GM21529 (cell line): Measurements from ENCODE around the gene CAMSAP1.
"Not testable (repeated sequence)": the region's sequence is repeated elsewhere in the genome, so short reads cannot be mapped to it uniquely, and the experiment has no call there.

ENCODE experiments used
- ATAC-seq: cut with Tn5 transposase; IDR thresholded peaks from one replicate; pipeline ENCODE4 v1.9.1; 2021; ENCODE audit not compliant: unreplicated experiment

The CAMSAP1 gene

DNA sequence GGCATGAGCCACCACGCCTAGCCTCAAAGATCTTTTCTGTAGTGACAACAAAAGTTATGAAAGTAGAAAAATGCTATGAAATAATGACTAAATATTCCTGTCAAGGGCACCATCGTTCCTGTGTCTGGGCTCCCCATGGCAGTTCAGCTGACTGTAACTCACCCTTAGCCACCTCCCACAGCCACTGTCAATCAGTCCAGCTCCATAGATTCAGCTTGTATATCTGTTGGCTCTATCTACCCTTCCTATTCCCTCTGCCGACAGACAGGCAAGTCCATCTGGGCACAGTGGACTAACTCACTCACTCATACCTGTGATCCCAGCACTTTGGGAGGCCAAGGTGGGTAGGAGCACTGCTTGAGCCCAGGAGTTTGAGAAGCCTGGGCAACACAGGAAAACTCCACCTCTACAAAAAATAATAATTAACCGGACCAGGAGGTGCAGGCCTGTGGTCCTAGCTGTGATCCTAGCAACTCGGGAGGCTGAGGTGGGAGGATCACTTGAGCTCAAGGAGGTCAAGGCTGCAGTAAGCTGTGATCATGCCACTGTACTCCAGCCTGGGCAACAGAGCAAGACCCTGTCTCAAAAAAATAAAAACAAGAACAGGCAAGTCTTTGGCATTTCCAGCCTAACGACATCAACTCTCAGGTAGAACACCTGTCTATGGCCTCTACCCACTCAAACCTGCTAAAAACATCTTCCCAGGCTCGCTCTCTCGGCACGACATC lies 6.2 kb downstream of the CAMSAP1 start:
- no peak for ATAC-seq

DNA sequence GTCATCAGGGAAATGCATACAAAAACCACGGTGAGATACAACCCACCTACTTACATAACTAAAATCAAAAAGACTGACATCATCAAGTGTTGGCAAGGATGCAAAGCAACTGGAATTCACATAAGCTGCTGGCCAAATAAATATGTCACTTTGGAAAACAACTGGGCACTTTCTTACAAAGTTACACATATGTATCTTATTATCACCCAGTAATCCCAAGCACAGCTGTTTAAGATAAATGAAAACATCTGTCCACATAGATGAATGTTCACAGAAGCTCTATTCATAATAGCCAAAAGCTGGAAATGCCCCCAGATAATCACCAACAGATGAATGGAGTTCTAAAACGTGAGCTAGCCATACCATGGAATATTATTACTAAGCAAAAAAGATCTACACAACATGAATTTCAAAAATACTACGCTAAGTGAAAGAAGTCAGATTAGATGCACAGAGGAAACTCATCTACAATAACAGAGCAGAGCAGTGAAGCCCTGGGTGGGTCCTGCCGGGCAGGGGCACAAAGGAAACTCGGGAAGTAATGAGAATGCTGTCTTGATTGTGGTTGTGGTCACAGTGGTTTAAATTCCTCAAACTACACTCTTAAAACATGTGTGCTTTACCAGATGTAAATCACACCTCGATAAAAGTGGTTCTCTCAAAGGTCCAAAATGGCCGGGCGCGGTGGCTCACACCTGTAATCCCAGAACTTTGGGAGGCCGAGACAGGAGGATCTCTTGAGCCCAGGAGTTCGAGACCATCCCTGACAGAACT lies 8.5 kb downstream of the CAMSAP1 start:
- ATAC-seq: no peak

DNA sequence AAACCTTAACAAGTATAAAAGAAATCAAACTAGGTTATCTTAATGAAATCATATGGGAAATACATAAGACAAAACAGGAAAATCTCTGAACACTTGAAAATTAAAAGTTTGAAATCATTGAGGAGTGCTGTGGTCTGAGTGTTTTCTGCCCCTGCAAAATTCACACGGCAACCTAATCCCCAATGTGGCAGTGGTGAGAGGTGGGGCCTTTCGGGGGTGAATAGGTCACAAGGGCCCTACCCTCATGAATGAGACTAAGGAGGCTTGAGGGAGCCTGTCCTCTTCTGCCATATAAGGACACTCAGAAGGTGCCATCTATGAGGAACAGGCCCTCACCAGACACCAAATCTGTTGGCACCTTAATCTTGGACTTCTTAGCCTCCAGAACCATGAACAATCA lies 10.7 kb downstream of the CAMSAP1 start:
- ATAC-seq: no peak

DNA sequence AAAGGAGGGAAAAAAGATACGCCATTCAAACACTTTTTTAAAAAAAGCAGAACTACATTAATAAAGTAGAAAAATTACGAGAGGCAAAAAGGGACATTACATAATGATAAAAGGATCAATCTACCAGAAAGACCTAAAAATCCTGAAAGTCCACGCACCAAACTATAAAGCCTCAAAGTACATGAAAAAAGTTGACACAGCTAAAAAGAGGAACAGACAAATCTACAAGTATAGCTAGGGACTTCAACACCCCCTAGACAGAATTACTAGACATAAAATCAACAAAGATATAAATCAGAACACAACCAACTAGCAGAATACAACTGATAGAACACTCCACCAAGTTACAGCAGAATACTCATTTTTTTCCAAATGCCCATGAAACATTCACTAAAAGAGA lies 11.1 kb downstream of the CAMSAP1 start:
- no peak for ATAC-seq

DNA sequence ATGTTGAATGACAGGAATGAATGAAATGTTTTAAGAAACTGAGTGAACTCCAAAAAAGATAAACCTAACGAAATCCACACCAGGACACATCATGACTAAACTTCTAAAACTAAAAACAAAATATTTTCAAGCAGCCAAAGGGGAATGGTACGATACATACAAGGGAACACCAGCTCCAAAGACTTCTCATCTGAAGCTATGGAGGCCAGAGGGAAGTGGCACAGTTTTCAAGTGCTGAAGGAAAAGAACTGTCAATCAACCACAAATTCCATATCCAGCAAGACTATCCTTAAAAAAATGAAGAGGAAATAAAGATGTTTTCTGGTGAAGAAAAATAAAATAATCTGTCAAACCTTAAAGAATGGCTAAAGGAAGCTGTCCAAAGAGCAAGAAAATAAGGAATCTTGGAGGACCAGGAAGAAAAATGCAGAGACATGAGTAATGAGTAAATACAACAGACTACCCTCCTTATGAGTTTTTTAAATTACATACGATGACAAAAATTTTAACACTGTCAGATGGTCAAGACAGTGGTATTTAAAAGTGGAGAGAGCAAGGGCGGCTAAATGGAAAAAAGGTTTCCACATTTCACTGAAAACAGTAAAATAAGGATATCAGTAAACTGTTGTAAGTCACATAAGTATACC lies 12.0 kb downstream of the CAMSAP1 start:
- no peak for ATAC-seq

DNA sequence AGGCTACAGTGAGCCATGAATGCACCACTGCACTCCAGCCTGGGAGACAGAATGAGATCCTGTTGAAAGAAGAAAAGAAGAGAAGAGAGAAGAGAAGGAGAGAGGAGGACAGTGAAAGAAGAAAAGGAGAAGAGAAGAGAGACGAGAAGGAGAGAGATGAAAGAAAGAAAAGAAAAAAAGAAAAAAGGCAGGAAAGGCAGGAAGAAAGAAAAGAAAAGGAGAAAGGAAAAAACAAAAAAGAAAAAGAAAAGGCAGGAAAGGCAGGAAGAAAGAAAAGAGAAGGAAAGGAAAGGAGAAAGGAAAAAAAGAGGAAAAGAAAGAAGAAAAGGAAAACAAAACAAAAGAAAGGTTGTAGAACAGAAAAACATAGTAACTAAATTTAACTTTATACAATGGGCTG lies 14.2 kb downstream of the CAMSAP1 start:
- ATAC-seq: no peak

DNA sequence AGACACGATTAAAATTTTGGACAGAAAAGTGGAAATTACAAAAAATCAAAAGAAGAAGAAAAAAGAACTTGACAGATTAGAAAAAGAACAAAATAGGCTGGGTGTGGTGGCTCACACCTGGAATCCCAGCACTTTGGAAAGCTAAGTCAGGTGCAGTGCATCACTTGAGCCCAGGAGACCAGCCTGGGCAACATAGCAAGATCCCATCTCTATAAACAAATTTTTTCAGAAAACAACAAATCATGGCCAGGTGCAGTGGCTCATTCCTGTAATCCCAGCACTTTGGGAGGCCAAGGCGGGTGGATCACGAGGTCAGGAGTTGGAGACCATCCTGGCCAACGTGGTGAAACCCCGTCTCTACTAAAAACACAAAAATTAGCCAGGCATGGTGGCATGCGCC lies 15.0 kb downstream of the CAMSAP1 start:
- ATAC-seq: not testable (repeated sequence)

DNA sequence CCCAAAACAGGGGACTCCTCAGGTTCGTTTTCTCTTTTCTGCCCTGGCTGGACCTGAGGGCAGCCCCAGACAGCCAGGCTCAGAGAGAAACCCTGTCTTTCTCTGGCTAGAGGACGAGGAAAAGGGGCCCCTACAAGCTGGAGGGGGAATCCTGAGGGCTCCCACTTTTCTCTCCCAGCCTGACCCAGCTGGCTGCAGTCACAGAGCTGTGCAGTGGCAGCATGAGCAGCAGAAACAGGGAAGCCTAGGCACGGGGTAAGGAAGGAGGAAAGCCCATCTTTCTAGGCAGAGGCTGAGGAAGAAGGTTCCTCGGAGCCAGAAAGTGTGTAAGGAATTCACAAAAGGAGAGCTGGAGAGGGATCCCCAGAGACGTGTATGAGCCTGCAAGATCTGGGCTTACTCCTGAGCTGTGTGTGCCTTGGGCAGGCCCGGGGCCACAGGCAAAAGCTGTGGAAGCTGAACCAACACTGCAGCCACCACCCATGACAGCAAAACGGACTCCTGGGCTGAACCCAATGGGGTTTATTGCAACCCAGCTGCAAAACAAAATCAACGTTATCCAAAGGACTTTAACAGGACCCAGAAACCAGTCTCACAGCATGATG lies 16.2 kb downstream of the CAMSAP1 start:
- no peak for ATAC-seq

DNA sequence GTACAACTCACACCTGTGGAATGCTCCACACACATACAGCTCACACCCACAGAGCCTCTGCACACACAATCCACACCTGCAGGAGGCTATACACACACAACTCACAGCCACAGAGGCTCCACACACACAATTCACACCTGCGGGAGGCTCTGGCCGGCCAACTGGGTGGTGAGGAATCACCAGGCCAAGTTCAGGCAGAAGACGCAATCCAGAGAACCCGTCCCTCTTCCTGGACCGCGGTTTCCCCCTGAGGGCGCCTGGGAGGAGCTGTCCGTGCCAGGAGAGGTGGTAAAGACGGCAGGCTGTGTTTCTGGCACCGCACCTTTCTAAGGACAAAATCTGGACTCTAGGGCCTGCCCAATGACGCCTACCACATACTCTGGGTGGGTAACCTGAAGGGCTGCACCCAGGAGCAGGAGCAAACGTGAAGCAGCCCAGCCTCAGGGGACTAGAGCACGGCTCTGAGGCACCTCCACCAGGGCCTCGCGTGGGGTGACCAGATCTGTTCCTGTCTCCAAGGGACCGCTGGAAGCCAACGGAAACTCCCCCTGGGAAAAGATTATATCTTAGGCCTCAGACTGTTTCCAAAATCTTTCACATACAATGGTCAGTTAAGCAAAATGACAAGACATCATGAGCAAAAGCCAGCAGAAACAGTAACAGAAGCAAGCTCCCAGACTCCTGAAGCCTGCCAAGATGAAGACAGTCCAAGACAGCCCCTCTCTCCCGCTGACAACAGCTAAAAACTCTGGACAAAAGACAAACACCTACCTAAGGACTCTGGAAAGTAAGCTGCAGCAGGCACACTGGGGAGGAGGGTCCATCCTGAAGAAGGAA lies 16.9 kb downstream of the CAMSAP1 start:
- ATAC-seq: no peak

DNA sequence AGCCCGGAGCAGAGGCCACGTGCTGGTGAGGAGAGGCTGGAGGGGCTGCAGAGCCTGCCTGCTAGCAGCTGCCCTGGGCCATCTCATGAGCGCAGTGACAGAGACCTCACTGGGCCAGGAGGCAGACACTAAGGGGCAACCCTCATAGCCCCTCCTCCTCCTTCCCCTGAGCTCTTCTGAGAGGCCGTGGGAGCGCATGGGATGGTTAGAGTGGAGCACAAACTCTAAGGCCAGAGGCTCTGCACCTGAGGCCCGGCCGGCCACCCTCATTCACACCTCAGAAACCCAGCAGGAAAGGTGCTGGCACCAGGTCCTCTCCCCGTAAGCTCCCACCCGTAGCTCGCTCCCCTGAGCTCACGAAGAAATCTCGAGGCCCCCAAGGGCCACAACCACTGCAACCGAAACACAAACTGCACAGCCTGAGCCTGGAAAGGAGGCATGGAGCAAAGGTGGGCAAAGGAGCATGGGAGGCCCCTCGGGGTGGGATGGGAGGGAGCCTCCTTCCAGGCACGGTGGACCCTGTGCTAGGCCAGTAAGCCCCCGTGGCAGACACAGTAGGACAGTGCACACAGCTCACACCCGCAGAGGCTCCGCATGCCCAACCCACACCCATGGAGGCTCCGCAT lies 17.7 kb downstream of the CAMSAP1 start:
- no peak for ATAC-seq

DNA sequence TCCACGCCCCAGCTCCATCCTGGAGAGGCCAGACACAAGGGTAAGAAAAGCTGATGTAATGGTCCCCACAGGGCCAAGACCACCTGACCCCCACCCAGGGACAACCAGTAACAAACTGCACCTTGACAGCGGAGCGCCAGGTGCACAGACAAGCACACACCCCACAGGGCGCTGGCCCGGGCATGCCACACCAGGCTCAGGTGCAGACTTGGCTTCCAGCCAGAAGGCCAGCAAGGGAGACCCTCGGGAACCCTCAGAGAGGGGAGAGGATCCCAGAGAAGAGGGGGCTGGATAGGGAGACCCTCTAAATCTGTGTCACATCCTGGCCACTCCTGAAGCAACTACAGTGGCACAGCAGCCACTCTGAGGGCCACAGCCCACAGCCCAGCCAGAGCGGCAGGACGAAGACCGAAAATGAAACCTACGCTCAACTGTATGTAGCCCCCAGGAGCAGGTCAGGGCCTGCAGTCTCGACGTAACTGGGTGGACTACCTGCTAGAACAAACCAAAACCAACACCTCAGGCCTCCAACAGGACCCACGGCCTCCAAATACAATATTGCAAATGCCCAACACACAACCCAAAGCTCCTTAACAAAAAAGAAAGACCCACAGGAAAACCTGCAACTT lies 18.5 kb downstream of the CAMSAP1 start:
- no peak for ATAC-seq

DNA sequence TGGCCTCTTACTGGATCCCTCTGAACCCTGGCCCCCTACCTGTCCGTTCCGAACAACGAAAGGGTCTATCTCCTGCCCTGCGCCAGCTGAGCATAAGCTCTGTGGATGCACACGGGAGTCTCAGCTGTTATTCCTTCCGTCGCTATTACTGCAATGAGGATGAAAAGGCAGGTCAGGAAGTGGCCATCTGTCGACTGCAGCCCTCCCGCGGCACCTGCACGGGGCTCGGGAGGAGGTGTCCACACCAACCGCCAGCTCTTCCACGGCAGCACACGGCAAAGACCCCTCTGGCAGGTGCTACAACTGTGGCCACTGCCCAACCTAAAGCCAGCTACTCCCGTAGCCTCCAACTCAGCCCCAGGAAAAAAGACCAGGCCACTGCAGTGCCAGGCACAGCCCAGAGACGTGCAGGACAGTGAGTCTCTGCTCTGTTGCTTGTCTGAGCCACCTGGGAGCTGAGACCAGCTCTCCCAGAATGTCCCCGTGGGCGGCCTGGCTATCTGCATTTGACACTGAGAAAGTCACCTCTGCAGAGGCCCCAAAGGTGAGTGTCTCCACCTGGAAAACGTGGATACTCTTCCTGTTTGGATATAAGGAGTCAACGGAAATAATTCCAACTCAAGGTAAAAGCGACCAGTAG lies 19.1 kb downstream of the CAMSAP1 start:
- ATAC-seq: no peak

DNA sequence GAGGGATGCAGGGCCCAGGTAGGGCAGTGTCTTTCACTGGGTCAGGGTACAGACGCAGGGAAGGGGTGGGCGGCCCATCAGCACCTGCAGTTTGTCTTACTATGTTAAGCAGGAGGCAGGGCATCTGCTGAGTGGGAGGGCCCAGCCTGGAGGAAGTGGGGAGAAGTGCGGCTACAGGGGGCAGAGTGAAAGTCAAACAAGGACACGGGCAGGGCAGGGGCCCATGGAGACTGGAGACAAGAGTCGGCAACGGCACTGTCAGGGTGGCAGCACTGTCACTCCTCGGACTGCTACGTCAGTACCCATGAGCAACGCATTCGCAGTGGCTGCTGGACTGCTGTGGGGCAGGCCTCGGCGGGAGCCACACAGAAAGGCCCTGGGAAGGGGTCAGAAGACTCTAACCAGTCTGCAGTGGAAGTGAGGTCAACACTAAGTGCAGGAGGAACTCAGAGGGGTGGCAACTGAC lies 19.7 kb downstream of the CAMSAP1 start:
- peak; percentile 69 for ATAC-seq

DNA sequence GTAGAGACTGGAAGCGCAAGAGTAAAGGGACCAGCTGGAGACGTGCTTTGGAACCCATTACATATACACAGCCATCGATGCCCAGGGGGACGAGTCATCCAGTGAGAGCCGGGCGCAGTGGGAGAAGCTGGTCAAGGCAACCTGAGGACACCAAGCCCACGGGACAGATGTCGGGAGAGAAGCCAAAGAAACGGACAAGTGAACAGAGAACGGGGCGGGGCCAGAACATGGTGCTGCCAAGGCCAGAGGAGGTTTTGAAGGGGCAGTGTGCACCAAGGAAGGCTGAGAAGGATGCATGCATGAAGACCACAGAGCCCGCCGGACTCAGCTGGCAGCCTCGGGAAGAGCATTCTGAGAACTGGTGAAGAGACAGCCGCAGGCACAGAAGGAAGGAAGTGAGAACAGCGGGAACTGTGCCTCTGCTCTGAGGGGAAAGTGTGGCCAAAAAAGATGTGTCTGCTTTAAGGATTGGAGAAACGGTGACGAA lies 20.3 kb downstream of the CAMSAP1 start:
- ATAC-seq: peak; percentile 16

DNA sequence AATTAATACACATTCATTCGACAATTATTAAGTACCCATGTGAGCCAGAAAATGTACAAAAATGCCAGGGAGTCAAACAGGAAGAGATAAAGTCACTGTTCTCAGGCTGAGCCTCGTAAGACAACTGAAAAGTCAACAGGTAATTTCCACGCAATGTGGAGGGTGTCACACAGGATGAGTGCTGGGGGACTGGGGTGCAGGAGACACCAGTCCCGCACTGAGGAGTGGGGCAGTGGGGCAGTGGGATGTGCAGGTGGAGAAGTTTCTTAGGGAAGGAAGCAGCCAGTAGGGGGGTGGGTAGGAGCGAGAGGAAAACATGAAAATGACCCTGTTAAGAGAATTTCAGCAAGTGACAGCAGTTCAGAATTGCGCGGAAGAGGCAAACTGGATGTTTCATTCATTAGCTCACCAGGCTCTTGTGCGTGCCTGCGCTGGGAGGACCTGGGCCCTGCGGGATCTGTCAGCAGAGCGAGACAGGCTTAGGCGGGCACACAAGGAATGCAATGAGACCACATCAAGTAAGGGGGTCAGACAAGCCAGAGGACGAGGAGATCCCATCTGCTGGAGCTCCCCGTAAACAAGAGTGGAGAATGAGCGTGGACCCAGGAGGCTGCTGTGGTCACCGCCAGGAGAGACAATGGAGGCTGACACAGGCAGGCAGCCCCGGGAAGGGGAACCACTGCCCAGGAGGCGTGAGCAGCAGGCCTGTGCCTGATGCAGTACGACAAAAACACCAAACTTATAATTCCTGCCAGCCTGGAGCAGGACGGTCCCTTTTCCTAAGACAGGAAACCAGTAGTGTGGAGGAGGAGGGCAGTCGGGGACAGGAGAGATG lies 21.0 kb downstream of the CAMSAP1 start:
- no peak for ATAC-seq

DNA sequence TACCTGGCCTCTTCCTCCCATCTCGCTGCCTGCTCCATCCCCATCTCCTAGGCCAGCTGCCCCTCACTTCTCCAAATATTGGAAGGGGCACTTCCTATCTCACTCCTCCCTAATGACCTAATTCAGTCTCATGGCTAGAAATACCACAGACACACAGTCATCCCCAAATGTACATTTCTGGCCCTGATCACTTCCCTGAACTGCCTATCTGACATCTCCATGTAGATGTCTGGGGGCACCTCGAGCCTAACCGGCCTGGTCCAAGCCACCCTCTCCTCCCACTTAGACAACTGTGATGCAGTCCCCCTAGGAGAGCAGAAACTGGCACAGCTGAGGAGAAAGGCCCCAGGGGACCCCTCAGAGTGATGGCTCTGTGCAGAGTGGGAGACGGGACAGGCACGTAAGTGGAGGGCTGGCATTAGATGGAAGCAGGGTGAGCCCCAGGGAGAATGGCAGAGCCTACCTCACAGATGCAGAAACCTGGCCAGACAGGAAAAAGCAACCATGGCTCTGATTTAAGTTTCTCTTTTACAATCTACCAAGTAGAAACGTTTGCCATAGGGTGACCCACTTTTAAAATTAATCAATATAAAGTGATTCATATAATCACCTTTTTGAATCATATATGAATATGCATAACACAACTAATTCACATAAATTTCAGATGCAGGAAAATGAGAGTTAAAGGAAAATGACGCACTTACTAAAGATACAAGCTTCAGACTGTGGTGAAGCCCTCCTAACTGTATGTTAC lies 22.1 kb downstream of the CAMSAP1 start:
- ATAC-seq: no peak

DNA sequence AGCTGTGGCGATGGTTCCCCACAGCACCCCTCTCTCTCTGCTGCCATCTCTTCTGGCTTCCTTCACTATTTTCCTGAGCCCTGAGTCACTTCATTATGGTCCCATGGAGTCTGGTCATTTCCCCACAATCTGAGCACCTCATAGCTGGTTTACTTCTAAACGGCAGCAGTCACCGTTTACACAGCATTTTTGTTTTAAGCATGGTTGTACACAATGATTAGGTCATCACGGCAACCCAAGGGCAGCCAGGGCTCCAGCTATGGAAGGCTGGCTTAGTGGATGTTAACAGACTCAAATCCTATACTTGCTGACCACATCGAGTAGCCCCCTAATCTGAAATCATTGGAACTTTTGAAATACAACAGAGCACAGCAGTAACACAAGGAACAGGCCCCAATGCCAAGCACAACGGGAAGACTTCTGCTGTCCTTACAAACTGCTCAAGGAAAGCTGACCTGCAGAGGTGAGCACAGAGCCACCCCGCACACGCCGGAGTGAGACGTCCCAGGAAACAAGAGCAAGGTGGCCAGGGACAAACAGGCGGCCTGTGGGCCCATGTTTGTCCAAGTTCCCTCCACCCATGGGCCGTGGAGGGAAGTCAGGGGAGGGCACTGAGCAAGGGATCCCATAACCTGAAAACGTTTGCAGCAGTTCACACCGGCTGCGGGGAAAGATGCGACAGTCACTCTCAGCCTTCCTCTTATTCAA lies 22.9 kb downstream of the CAMSAP1 start:
- ATAC-seq: no peak
